Natural killer cell (primary cell): ENCODE results near the gene SCN5A. TPM values are rescaled to one million over a fixed set of nuclear protein-coding genes. Genes with fewer than 3 reads are reported as not detected.

Experiments
- ATAC-seq, 3 donors: fragments of 150-1000 bp in 2 of 3; fragments of 200-7000 bp in 1 of 3; cut with Tn5 transposase; 1 replicate in 1 of 3; 2 replicates in 2 of 3; pipeline ENCODE4 v1.10.0; 2021; ENCODE audit warnings: mild to moderate bottlenecking in 2 of 3, moderate library complexity in 2 of 3
- DNase-seq, 2 donors: peaks; one replicate each; pipeline versions ENCODE4 v3.0.0 to v3.0.0-alpha.2; 2013 to 2021; ENCODE audit warnings: mixed read lengths in 1 of 2
- H3K27ac ChIP-seq: one replicate; pipeline ENCODE4 v1.5.1; 2013; ENCODE audit warnings: mild to moderate bottlenecking, low read length
- H3K27me3 ChIP-seq: one replicate; pipeline ENCODE4 v1.6.1; 2013; ENCODE audit warnings: low read length; ENCODE audit not compliant: control insufficient read depth, insufficient read depth
- H3K36me3 ChIP-seq: one replicate; pipeline ENCODE4 v1.6.1; 2013; ENCODE audit warnings: low read length; ENCODE audit not compliant: control insufficient read depth, insufficient read depth
- H3K4me1 ChIP-seq: one replicate; pipeline ENCODE4 v1.6.1; 2013; ENCODE audit warnings: low read length; ENCODE audit not compliant: control insufficient read depth, insufficient read depth
- H3K4me3 ChIP-seq: one replicate; pipeline ENCODE4 v1.5.1; 2013; ENCODE audit warnings: low read length
- H3K9me3 ChIP-seq: one replicate; pipeline ENCODE4 v1.6.1; 2013; ENCODE audit warnings: low read length; ENCODE audit not compliant: control insufficient read depth, insufficient read depth
- H3K27ac Mint-ChIP-seq, 2 donors: one replicate each; pipeline ENCODE4 v1.8.0; 2022; ENCODE audit warnings: mild to moderate bottlenecking in 2 of 2, mixed read lengths in 2 of 2, moderate library complexity in 1 of 2
- H3K27me3 Mint-ChIP-seq, 2 donors: one replicate each; pipeline ENCODE4 v1.8.0; 2022; ENCODE audit warnings: low read depth in 2 of 2, mixed read lengths in 2 of 2
- H3K36me3 Mint-ChIP-seq: one replicate; pipeline ENCODE4 v1.8.0; 2022; ENCODE audit warnings: mixed read lengths
- H3K4me1 Mint-ChIP-seq, 2 donors: one replicate each; pipeline ENCODE4 v1.8.0; 2022; ENCODE audit warnings: mixed read lengths in 2 of 2
- H3K4me3 Mint-ChIP-seq: one replicate; pipeline ENCODE4 v1.8.0; 2022; ENCODE audit warnings: mild to moderate bottlenecking, moderate library complexity, mixed read lengths
- H3K9me3 Mint-ChIP-seq, 2 donors: one replicate each; pipeline ENCODE4 v1.8.0; 2022; ENCODE audit warnings: mixed read lengths in 2 of 2
- WGBS: methylation state at CpG from one replicate; pipeline ENCODE4 v1.1.7; 2013; ENCODE audit warnings: missing lambda C conversion rate; ENCODE audit not compliant: insufficient coverage; 5-methylcytosine and 5-hydroxymethylcytosine counted together
- intact Hi-C: fragments of 100-400 bp; cut with micrococcal nuclease; formaldehyde crosslinking; loops from one replicate; pipeline ENCODE4 v1.14.2; 2022
- total RNA-seq, 4 donors: library from RNA; stranded (reverse); fragments of 120-200 nt in 1 of 4; gene quantifications; one replicate each; pipeline versions ENCODE4 v1.2.3 to v1.2.4, GENCODE V29; 2013 to 2022
- TF ChIP-seq, protein P1 (sequence below): fragments of 200-600 bp; IDR thresholded peaks from one replicate; pipeline ENCODE4 v1.8.0; 2022; ENCODE audit warnings: antibody characterized with exemption

SCN5A gene
- total RNA-seq, 3 donors from 2014 or later (not counting 1 experiment from before 2014, with no cell fraction given) = 0.50 TPM; not detected in 2

DNA sequence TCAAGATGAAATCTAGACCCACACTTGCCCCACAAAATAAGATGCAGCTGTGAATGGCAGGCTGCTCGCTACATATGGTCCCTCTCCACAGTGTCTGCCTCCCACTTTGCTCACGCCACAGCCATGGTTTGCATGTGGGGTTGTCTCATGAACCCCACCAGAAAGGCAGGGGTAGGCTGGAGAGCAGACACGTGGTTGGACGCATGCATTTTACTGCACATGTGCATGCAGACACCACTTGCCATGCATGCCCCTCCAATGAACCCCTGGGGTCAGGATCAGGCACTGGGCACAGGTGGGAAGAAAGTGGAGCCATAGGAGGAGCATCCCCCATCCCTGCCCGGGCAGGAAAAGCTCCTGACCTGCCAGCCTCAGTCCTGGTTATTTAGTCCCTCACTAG, 20.7 kb downstream of the SCN5A start:
- WGBS = 90% methylated on average over 5 of the region's 5 CpGs
- intact Hi-C loops = no loop called here
- Mint-ChIP-seq H3K4me1 (peaks cover 0 to under 1% of the 10 kb centered on the region in 2 donors), H3K27me3 (peaks cover under 1 to 1% of the 10 kb centered on the region in 2 donors), H3K27ac (no peak overlapping the region), H3K9me3 (no peaks in the 10 kb centered on the region), H3K36me3 (no peaks in the 10 kb centered on the region), H3K4me3 (no peak overlapping the region)
- TF ChIP-seq, protein P1, sequence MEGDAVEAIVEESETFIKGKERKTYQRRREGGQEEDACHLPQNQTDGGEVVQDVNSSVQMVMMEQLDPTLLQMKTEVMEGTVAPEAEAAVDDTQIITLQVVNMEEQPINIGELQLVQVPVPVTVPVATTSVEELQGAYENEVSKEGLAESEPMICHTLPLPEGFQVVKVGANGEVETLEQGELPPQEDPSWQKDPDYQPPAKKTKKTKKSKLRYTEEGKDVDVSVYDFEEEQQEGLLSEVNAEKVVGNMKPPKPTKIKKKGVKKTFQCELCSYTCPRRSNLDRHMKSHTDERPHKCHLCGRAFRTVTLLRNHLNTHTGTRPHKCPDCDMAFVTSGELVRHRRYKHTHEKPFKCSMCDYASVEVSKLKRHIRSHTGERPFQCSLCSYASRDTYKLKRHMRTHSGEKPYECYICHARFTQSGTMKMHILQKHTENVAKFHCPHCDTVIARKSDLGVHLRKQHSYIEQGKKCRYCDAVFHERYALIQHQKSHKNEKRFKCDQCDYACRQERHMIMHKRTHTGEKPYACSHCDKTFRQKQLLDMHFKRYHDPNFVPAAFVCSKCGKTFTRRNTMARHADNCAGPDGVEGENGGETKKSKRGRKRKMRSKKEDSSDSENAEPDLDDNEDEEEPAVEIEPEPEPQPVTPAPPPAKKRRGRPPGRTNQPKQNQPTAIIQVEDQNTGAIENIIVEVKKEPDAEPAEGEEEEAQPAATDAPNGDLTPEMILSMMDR = no peak
- DNase-seq (no peak), ATAC-seq (no peak)
- Histone ChIP-seq H3K4me3 (no peak overlapping the region), H3K4me1 (no peaks in the 10 kb centered on the region), H3K9me3 (no peaks in the 10 kb centered on the region), H3K36me3 (no peaks in the 10 kb centered on the region), H3K27me3 (no peaks in the 10 kb centered on the region), H3K27ac (no peak overlapping the region)

DNA sequence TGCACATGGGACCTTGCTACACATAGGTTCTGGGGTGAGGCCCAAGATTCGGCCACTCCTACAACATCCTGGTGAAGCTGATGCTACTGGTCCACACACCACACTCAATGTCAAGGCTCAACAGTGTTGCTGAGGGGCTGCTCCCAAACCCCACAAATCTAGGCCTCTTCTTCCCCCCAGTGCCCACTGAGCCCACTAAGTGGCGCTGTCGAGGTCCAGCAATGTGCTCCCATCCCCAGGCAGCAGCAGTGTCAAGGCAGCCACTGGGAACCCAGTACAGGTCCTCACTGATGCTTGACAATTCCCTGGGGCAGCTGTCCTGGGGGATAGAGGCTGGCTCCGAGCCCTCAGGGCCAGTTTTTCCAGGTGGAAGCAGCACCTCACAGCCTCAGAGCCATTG, 21.5 kb downstream of the SCN5A start:
- no peak for ATAC-seq
- Histone ChIP-seq H3K27me3 (no peaks in the 10 kb centered on the region), H3K36me3 (no peaks in the 10 kb centered on the region), H3K4me3 (no peak overlapping the region), H3K9me3 (no peaks in the 10 kb centered on the region), H3K27ac (no peak overlapping the region), H3K4me1 (no peaks in the 10 kb centered on the region)
- Mint-ChIP-seq H3K9me3 (no peaks in the 10 kb centered on the region), H3K36me3 (no peaks in the 10 kb centered on the region), H3K27me3 (no peaks in the 10 kb centered on the region), H3K4me3 (no peak overlapping the region), H3K4me1 (no peaks in the 10 kb centered on the region), H3K27ac (no peak overlapping the region)
- intact Hi-C loops = no loop called here
- DNase-seq = peak in 1 of 2 donors; percentile 26
- WGBS = 52% methylated on average over 4 of the region's 4 CpGs
- TF ChIP-seq, protein P1 = no peak

DNA sequence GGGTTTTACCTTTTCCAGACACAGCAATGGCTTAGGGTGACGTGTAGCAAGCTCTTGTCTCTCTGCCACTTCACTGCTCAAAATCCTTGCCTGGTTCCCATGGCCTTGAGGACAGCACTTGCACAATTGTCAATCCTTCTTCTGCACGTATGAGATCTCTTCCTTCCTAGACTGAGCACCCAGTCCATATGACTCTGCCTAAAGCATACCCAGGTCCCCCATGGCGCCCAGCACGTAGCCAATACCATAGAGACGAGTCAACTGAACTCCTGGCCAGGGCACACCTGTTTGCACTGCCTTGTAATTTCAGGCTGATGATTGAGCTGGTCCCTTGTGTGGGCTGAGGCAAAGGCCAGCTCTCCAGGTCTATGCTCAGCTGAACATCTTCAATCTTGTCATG, 23.3 kb downstream of the SCN5A start:
- H3K4me1 ChIP-seq = no peaks in the 10 kb centered on the region
- H3K4me3 ChIP-seq = no peak overlapping the region
- no peaks in the 10 kb centered on the region for H3K4me1 Mint-ChIP-seq
- no peaks in the 10 kb centered on the region for H3K9me3 ChIP-seq
- intact Hi-C loops = no loop called here
- H3K9me3 Mint-ChIP-seq = no peaks in the 10 kb centered on the region
- 81% methylated on average over 5 of the region's 5 CpGs for WGBS
- H3K36me3 Mint-ChIP-seq = no peaks in the 10 kb centered on the region
- no peaks in the 10 kb centered on the region for H3K36me3 ChIP-seq
- no peak for DNase-seq
- no peak overlapping the region for H3K27ac Mint-ChIP-seq
- no peaks in the 10 kb centered on the region for H3K27me3 Mint-ChIP-seq
- H3K27me3 ChIP-seq = no peaks in the 10 kb centered on the region
- H3K27ac ChIP-seq = no peak overlapping the region
- TF ChIP-seq, protein P1 = no peak
- ATAC-seq = no peak
- no peak overlapping the region for H3K4me3 Mint-ChIP-seq

DNA sequence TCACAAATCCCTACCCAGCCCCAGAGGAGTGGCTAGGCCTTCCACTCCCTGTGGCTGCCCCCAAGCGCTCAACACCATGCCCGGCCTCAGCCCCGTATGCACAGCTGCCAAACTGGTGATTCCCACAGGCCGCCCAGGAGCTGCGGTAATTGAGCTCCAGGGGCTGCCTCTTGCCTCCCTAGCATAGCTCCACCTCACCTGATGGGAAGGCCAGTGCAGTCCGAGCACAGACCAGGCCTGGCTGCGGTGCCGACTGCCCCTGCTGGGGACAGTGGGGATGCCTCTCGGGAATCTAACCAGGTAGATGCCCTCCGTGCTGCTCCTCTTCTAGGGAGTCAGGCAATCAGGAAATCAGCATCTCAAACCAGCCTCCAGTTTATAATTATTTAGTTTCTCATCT, 25.9 kb downstream of the SCN5A start:
- Mint-ChIP-seq H3K4me1 (no peaks in the 10 kb centered on the region), H3K27me3 (no peaks in the 10 kb centered on the region), H3K27ac (no peak overlapping the region), H3K9me3 (no peaks in the 10 kb centered on the region), H3K4me3 (no peak overlapping the region), H3K36me3 (no peaks in the 10 kb centered on the region)
- intact Hi-C loops = no loop called here
- H3K27me3 ChIP-seq = no peaks in the 10 kb centered on the region
- ATAC-seq (no peak), DNase-seq (no peak)
- WGBS = 92% methylated on average over 10 of the region's 10 CpGs
- H3K36me3 ChIP-seq = no peaks in the 10 kb centered on the region
- no peaks in the 10 kb centered on the region for H3K4me1 ChIP-seq
- TF ChIP-seq, protein P1 = no peak
- H3K9me3 ChIP-seq = no peaks in the 10 kb centered on the region
- H3K4me3 ChIP-seq = no peak overlapping the region
- no peak overlapping the region for H3K27ac ChIP-seq
